PFSK-1 (cell line): Measurements from ENCODE around the gene GSDME.

Experiments used
- FOXP2 ChIP-seq: optimal IDR thresholded peaks from 2 replicates; pipeline ENCODE3; 2011; ENCODE audit warnings: borderline replicate concordance, control low read depth, inconsistent platforms; ENCODE audit not compliant: insufficient read depth; ENCODE audit errors: extremely low read length, extremely low read depth
- POLR2AphosphoS5 ChIP-seq: IDR thresholded peaks from 2 replicates; pipeline ENCODE4 v1.6.1; 2012; ENCODE audit warnings: low read depth, mild to moderate bottlenecking, control low read depth, low read length, moderate library complexity
- SIN3A ChIP-seq: IDR thresholded peaks from 2 replicates; pipeline ENCODE4 v1.6.1; 2012; ENCODE audit warnings: mild to moderate bottlenecking, low read length, moderate library complexity, borderline replicate concordance; ENCODE audit not compliant: insufficient read depth
- TAF1 ChIP-seq: IDR thresholded peaks from 2 replicates; pipeline ENCODE4 v1.6.1; 2012; ENCODE audit warnings: low read length, control low read depth, borderline replicate concordance; ENCODE audit not compliant: insufficient read depth
- TF ChIP-seq, protein P1 (sequence below), 2 experiments: IDR thresholded peaks; 2 replicates each; pipeline versions ENCODE4 v1.6.1 to v1.8.0; 2011 to 2012; ENCODE audit warnings: low read depth in 2 of 2, low read length in 2 of 2, control low read depth in 1 of 2, inconsistent platforms in 1 of 2, mild to moderate bottlenecking in 1 of 2, moderate library complexity in 1 of 2; ENCODE audit not compliant: insufficient read depth in 1 of 2

The GSDME gene

DNA sequence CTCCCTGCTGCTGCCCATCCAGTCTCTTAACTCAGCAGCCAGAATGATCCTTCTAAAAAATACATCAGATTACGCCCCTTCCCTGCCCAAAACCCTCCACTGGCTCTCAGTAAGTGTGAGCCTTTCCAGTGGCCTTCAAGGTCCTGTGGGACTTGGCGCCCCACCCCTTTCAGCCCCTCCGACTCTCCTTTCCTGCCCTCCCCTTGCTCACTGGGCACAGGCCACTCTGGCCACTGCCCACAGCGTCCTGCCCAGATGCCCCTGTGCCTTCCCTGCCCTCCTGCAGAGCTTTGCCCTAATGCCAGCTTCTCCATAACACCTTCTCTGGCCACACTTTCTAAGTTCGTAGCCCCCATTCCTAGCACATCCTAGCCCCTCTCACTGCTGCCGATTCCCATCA lies 13.8 kb downstream of the GSDME start:
- TF ChIP-seq TAF1 (no peak), POLR2AphosphoS5 (no peak), SIN3A (no peak), FOXP2 (no peak)
- TF ChIP-seq, protein P1, sequence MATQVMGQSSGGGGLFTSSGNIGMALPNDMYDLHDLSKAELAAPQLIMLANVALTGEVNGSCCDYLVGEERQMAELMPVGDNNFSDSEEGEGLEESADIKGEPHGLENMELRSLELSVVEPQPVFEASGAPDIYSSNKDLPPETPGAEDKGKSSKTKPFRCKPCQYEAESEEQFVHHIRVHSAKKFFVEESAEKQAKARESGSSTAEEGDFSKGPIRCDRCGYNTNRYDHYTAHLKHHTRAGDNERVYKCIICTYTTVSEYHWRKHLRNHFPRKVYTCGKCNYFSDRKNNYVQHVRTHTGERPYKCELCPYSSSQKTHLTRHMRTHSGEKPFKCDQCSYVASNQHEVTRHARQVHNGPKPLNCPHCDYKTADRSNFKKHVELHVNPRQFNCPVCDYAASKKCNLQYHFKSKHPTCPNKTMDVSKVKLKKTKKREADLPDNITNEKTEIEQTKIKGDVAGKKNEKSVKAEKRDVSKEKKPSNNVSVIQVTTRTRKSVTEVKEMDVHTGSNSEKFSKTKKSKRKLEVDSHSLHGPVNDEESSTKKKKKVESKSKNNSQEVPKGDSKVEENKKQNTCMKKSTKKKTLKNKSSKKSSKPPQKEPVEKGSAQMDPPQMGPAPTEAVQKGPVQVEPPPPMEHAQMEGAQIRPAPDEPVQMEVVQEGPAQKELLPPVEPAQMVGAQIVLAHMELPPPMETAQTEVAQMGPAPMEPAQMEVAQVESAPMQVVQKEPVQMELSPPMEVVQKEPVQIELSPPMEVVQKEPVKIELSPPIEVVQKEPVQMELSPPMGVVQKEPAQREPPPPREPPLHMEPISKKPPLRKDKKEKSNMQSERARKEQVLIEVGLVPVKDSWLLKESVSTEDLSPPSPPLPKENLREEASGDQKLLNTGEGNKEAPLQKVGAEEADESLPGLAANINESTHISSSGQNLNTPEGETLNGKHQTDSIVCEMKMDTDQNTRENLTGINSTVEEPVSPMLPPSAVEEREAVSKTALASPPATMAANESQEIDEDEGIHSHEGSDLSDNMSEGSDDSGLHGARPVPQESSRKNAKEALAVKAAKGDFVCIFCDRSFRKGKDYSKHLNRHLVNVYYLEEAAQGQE (IDR thresholded peaks at IDR 0.05; ENCODE audit: insufficient read depth in 1 of 2, low read depth in 2 of 2, low read length in 2 of 2): no peak

GRCh38 chr7:24742506-24743162 lies 14.6 kb downstream of the GSDME start:
- TF ChIP-seq POLR2AphosphoS5: no peak
- TF ChIP-seq TAF1: no peak
- TF ChIP-seq, protein P1 (IDR thresholded peaks at IDR 0.05; ENCODE audit: insufficient read depth in 1 of 2, low read depth in 2 of 2, low read length in 2 of 2): no peak

DNA sequence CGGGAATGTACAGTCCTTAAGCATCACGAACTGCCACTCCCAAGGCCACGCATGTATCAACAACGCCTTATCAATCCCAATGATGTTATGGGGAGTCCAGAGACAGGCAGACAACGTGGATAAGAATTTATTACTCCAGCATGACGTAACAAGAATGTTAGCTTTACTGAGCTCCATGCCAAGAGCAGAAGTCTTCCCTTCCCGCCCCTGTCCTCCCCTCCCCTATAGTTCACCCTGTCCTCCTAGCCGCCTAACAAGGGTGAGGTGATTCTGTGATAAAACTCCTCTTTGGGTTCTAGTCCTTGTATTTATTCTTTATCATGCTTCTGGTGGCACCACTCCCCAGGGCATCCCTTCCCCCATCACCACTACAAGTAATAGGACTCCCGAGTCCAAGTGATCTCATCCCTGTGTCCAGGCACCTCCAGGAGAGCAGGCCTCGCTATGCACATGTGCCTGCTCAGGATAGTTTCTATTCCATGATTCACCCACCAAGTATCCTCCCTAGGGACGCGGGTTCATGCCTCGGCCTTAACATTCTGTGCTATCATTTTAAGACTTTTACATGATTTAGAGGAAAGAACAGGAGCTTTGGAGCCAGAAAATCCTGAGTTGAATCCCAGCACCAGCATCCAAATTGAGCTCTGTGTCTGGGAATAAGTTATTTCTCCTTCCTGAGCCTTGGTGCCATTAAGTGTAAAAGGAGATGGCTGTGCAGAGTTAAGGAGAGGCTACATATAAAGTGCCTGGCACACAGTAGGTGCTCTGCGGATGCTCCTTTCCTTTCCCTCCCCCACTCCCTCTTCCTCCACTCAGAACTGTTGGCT lies 15.4 kb downstream of the GSDME start:
- TF ChIP-seq TAF1: no peak
- no peak for TF ChIP-seq POLR2AphosphoS5
- no peak for TF ChIP-seq SIN3A
- TF ChIP-seq FOXP2: no peak
- TF ChIP-seq, protein P1 (IDR thresholded peaks at IDR 0.05; ENCODE audit: insufficient read depth in 1 of 2, low read depth in 2 of 2, low read length in 2 of 2): no peak

- TF ChIP-seq, protein P1 (IDR thresholded peaks at IDR 0.05; ENCODE audit: insufficient read depth in 1 of 2, low read depth in 2 of 2, low read length in 2 of 2): no peak
- no peak for TF ChIP-seq POLR2AphosphoS5
- TF ChIP-seq SIN3A: no peak
- no peak for TF ChIP-seq TAF1
- no peak for TF ChIP-seq FOXP2
Measured at GRCh38 chr7:24740871-24741270, 16.4 kb downstream of the GSDME start.
